Right renal pelvis (tissue), 4 donors: ENCODE results near the gene RBM18. TPM values are rescaled to one million over a fixed set of nuclear protein-coding genes. Genes with fewer than 3 reads are reported as not detected.

Source experiments
- DNase-seq, 4 donors: peaks; one replicate each; pipeline ENCODE4 v3.0.0-alpha.2; 2013; ENCODE audit warnings: low read depth in 4 of 4, low spot score in 3 of 4, missing footprints in 1 of 4
- polyA plus RNA-seq, 4 donors: library from polyadenylated mRNA; unstranded; fragments of 120-200 nt; gene quantifications; one replicate each; pipeline ENCODE4 v1.2.1, GENCODE V29; 2013; ENCODE audit not compliant: insufficient read length in 4 of 4

The RBM18 gene, protein sequence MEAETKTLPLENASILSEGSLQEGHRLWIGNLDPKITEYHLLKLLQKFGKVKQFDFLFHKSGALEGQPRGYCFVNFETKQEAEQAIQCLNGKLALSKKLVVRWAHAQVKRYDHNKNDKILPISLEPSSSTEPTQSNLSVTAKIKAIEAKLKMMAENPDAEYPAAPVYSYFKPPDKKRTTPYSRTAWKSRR
- polyA plus RNA-seq = 10 to 100 TPM; 33.9 to 41.9 (median 38.9) TPM

DNA sequence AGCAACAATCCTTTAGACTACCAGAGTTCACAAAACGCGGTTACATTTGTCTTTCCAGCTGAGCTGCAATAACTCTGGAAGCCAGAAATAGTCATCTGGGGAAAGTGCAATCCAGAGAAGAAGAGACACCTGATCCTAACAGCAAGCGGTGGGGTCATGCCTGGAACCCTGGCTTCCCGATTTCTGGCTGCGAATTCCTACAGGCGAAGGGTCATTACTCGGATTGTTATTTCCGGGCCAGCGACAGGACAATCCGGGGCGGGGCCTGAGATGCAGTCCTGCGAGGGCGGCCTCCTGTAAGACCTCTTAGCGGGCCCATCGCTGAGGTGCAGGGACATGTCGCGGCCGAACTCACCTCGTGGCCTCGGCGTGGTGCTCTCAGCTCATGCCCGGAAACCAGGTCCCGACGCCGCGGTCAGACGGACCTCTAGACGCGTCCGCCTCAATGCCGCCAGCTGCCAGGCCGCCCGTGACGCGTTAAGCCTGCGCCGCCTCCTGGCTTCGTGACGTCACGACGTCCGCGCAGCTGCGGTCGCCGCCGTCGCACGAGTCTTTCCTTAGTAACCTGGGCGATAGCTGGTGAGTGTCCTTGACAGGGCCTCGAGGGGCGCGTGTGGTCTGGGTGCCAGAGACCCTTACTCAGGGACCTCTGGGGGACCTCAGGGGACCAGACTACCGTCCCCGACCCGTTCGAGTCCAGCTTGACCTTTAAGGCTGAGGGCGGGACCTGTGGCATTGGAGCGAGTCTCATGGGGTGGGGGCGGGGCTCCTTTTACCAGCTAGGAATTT, at the start of gene RBM18, which contains the start of gene MRRF:
Gene RBM18, minus strand, starts transcription at position 481 of the 789 bp plus-strand sequence. CDS start 3,348 bp downstream, outside the sequence.
Gene MRRF, plus strand, starts transcription at position 523 of the 789 bp plus-strand sequence. CDS start 6,010 bp downstream, outside the sequence.
- peak; percentile 76 to 97 (median 80) for DNase-seq

DNA sequence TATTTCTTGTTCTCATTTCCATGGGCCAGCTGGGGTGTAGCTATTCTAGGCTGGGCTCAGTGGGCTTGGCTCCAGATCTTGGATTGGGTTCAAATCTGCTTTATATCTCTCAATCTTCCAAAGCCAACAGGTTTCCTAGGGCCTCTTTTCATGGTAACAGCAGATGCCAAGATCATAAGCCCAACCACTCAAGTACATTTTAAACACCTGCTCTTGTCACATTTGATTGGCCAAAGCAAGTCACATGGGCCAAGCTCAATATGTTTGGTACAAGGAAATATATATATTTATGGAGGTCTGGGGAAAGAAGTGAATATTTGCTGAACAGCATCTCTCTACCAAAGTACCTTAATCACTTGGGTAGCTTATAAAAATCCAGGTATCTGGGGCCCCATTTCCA, 49.5 kb upstream of the RBM18 start:
- DNase-seq = no peak

DNA sequence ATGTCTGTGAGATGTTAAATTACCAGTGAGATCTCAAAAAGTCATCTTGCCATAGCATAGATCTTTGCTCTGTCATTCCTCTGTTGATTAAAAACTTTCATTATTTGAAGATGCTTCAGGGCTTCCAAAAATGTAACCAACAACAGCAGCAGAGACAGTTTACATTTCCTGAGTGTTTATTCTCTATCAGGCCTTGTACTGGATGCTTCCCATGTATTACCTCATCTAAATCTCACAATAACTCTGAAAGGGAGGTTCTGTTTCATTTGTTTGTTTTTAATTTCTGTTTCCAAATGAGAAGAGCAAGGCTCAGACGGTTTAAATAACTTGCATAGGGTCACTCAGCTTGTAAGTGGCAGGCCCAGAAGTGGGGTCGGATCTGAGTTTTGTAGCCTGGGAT, 45.2 kb upstream of the RBM18 start:
- DNase-seq = no peak

DNA sequence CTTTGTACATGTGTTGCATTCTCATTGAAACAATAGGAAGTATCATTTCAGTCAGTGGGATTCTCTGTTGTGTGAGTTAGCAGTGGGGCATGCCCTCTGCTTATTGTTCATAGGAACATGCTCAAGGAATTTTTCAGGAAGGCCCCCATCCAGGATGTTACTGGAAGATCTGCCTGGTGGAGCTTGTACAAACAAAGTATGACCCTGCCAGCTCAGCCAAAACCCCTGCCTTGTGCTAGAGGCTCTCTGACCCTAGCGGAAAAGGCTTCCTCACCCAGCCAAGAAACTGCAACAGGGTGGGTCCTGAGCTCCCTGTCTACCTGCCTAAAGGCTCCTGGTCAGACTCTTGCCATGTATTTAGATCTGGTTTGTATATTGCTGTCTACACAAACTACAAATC, 43.3 kb upstream of the RBM18 start:
- no peak for DNase-seq

DNA sequence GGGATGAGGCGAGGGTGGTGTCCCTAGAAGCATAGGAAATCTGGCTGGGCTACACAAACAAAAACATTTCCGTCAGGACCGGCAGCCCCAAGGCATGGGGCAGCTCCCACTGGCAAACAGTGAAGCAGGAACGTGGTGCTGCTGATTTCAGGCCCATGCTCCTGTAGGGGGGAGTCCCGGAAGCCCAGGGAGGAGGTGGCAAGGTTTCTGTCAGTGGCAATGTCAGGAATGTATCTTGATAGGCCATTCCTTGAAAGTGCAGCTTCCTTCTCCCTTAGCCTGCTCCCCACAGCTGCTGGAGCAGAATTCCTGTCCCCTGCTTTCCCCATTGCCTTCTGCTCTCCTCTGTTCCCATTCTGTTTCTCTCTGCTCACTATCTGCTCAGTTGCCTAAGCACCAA, 42.4 kb upstream of the RBM18 start:
- DNase-seq = no peak

DNA sequence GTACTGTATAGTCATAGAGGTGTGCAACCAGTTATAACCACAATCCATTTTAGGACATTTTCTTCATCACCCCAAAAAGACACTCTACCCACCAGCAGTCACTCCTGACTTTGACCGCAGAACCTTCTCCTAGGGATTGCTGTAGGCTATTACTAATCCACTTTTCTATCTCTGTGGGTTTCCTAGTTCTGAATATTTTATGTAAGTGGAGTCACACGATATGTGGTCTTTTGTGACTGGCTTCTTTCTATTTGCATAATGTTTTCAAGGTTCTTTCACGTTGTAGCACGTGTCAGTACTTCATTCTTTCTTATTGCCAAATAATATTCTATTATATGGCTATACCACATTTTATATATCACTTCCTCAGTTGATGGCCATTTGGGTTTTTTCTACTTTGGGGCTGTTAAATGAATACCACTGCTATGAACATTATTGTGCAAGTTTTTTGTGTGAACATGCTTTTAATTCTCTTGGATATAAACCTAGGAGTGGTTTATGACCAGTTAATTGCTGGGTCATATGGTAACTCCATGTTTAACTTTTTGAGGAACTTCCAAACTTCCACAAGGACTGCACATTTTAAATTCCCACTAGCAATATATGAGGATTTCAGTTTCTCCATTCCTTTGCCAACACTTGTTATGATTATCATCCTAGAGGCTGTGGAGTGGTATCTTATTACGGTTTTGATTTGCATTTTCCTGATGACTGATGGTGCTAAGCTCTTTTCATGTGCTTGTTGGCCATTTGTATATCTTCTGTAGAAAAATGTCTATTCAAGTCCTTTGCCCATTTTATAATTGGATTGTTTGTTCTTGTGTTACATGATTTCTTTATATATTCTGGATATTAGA, 37.8 kb upstream of the RBM18 start:
- no peak for DNase-seq

DNA sequence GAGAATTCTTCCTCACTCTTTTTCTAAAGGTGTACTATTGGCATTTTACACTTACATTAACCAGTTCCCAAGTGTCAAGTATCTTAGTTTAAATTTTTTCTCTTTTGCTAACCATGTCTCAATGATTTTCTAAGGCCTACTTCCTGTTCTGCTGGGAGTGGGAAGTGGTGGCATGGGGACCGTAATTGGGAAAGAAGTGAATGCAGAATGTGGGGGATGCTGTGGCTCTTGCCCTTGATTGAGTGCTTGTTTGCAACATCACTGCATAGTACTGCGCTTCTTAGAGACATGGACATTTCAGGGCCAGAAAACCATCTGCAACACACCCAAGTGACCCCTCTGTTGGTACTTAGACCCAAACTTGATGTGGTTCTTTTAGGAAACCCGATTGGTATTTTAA, 32.9 kb upstream of the RBM18 start:
- DNase-seq = no peak

DNA sequence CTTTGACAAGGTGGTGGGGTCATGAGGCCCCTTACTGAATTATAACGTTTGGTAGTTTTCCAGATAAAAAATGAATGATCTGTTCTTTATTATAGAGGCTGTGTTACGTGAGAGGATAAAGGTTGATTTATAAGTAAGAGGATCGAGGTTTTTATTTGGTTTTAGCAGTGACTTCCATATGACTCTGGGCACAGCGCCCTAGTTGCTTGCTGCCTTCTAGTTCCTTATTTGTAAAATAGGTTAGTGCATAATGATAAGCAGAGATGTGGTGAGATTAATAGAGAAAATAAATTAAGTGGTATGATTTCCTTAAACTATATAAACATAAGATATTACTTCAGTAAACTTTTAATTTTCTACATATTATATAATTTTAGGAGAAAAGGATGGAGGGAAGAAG, 29.9 kb upstream of the RBM18 start:
- DNase-seq = no peak

DNA sequence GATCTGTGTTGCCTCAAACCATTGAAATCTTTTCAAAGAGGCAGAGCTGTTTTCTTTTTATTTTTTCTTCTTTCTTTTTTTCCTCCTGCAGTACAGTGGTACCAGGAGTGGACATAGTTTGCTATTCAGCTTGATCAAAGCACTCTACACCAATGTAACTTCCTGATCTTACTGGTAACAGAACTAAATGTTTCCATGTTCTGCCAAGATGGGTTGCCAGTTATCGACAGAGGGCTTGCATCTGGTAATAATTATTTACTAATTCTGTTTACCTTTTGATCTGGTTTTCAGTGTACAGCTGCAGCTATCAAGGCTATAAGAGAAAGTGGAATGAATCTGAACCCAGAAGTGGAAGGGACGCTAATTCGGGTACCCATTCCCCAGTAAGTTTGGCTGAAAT, 26.8 kb upstream of the RBM18 start:
- no peak for DNase-seq

DNA sequence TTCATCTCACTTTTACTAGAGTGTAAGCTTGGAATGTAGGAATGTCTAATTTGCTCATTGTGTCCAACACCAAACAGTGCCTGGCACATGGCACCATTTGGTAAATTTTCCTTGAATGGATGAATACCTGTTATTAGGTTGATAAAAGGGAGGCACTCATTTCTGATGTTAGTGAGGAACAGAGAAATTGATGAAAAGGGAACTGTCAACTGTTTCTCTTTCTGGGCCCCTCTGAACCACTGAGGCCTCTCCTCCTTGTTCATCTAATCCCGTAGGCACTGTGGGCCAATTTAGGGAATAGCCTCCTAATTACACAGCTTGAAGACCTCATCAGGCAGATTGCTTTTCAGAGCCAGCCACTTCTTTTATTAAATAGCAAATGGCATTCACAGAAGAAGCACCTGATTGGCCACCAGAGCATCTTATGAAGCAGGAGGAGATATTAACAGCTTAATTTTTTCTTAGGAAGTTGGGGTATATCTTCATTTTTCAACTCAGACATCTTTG, 22.6 kb upstream of the RBM18 start:
- DNase-seq = no peak

DNA sequence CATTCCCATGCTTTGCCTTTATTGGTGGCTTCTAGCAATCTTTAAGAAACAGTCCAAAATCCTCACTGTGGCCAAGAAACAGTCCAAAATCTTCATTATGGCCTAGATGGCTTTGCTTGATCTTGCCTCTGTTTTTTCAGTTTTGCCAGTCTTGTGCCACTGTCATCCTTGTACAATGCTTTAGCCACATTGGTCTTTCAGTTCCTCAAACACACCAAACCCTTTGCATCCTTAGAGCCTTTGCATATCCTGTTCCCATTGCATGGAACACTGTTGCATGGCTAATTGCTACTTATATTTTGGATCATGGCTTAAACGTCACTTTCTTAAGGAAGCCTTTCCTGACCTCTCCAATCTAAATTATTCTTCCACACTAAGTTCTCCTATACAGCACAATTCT, 22.1 kb upstream of the RBM18 start:
- DNase-seq = no peak

DNA sequence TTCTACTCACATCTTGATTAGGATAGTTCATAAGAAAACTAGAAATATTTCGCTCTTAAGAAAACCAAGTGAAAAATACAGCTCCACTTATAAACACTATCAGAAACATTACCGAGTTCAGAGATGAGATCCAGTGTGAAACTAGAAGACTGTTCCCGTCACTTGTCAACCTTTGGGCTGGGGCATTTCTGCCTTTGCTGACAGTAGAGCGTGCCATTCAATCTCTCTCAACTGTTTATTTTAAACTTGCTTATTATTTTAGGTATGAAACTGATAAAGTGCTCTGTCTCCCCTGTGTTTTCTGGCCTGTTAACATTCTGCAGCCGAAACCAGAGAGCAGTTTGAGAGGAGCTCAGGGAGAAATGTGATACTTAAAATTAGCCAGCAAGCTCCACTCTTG, 16.7 kb upstream of the RBM18 start:
- DNase-seq = no peak

DNA sequence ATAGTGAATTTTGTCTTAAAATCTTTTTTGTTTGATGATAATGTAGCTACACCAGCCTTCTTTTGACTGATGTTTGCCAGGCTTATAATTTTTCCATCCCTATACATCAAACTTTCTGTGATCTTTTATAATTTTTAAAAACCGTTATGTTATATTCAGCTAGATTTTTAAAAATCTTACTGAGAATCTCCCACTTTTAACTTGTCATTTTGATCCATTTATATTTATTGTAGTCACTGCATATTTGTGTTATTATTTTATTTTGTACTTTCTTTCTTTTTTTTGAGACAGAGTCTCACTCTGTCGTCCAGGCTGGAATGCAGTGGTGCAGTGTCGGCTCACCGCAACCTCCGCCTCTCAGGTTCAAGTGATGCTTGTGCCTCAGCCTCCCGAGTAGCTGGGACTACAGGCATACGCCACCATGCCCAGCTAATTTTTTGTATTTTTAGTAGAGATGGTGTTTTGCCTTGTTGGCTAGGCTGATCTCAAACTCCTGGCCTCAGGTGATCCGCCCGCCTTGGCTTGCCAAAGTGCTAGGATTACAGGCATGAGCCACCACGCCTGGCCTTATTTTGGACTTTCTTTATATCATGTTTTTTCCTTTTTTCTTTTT, 12.8 kb upstream of the RBM18 start:
- DNase-seq = no peak

DNA sequence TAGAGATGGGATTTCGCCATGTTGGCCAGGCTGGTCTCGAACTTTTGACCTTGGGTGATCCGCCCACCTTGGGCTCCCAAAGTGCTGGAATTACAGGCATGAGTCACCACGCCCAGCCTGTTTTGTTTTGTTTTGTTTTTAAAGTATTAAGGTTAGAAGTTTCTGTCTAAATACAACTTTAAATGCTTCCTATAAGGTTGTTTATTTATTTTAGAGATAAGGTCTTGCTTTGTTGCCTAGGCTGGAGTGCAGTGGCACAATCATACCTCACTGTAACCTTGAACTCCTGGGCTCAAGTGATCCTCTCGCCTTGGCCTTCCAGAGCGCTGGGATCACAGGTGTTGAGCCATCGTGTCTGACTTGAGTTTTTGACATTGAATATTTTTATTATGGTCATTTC, 11.5 kb upstream of the RBM18 start:
- no peak for DNase-seq

DNA sequence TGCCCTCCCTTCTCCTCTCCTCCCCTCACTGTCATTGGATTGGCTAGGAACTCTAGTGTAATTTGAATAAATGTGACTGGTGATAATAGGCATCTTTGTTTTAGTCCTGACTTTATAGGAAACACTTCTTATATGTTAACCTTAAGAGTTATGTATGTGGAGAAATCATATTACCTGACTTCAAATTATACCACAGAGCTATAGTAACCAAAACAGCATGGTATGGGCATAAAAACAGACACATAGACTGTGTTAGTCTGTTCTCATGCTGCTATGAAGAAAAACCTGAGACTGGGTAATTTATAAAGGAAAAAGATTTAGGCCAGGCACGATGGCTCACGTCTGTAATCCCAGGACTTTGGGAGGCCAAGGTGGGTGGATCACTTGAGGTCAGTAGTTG, 9.4 kb upstream of the RBM18 start:
- no peak for DNase-seq

DNA sequence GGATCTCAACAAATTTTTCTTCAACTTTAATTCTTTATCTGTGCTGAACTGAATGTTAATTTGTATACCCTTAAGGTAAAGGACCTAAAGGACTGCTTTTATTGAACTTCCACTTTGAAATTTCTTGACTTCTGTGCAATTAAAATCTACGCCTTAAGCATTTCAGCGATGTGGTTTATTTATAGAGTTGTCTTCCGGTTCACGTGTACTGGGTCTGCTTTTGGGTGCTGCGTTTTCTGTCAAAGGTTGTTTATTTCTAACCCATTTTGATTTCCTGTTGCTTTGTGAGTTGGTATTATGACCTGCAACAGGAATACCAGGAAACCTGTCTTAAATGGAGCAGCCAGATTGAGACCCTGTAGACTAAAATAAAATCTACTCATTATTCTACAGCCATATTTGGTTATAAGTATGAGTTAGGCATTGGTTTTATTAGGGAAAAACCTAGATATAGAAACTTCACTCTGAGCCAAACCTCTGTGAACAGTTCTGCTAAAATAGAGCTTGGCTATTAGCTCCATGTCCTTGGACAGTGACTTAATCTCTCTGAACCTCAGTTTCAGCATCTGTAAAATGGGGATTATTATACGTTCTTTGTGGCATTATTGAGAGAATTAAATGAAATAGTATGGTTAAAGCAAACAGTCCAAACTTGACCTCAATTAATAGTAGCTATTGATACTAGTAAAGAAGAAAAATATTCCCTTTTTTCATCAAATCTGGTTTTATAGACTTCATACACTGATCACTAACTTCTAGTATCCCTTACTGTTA, 3.6 kb upstream of the RBM18 start:
- DNase-seq = no peak

DNA sequence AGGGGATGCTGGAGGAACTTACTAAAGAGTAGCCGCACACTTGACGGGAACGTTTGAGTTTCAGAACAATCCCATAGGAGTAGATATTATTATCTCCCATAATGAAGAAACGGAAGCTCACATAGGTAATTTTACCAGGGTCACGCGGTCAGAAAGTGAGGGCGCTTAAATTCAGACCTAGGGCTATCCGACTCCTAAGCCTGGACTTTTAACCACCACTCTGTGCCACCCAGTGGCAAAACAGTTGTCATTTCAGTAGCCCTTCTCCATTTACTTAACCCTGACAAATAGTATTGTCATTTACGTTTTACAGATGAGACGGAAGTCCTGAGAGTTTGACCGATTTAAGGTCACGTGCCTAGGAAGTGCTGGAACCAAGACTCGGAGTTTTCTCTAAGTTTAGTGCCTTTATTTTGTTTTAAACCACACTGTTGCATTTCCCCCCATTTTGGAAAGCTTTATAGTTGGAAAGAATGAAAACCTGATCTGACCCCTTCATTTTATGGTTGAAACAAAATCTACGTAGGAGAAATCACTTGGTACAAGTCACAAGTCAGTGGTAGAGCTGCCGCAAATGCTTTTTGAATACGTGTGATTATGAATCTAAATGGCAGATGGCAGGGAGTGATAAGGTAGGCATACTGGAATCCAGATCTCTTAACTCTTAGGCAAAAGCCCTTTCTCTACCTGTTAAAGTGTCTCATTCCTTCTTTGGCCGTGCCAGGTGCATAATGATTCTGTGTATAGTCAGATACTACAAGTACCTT, 692 bp upstream of the RBM18 start:
- DNase-seq = peak in 2 of 4 donors; percentile 3 to 22

DNA sequence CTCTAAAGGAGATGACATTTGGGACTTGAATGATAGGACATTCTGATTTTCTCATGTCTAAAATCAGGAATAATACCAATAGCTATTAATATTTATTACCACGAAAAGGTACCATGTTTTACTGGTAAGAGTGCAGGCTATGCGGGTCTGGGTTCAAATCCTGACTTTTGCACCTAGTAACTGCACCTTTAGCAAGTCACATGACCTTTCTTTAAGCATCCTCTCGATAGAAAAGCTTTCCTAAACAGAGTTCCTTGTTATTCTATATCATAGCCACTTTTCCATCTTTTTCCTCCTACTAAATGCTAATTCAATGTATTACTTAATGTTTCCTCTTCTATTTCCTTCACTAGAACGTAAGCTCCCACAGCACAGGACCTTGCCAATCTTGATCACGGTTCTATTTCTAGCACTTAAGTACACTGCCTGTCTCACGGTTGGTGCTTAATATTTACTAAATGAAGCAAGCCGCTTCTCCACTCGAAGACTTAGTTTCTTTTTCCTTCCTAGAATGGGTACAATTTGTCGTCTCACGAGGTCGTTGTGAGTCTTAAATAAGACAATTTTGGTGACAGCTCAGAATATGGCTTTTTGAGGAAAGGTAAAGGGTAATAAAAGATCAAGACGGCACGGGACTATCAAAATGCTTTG, 816 bp downstream of the RBM18 start:
- DNase-seq = no peak

DNA sequence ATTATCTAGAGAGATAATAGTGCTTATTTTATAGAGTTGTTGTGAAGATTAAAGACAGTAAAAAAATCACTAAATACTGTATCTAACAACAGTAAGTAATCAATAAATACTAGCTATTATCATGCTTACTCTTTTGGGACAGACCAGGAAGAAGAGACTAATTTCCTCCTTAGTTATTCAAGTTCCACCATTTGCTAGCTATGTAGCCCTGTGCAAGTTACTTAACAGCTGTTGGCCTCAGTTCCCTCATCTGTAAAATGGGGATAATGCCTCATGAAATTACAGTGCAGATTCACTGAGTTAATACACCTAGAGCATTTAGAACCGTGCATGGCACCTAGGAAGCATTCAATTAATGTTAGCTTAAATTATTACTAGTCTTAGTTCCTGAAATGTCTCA, 2.6 kb downstream of the RBM18 start:
- no peak for DNase-seq
